Parathyroid adenoma (tissue), 2 donors: ENCODE data around the gene ARL6IP5.

Experiments used
- H2AFZ ChIP-seq: fragments of 300-600 bp; sonication (generic); one replicate; pipeline ENCODE4 v1.7.0; 2017; ENCODE audit warnings: antibody characterized with exemption, mild to moderate bottlenecking
- H3K27ac ChIP-seq: fragments of 300-600 bp; sonication (generic); one replicate; pipeline ENCODE4 v1.7.0; 2017
- H3K27me3 ChIP-seq: fragments of 300-600 bp; sonication (generic); one replicate; pipeline ENCODE4 v1.7.0; 2017; ENCODE audit warnings: low read length; ENCODE audit not compliant: control insufficient read depth, insufficient read depth
- H3K36me3 ChIP-seq: fragments of 300-600 bp; sonication (generic); one replicate; pipeline ENCODE4 v1.7.0; 2017; ENCODE audit warnings: low read length; ENCODE audit not compliant: control insufficient read depth, insufficient read depth
- H3K4me1 ChIP-seq: fragments of 300-600 bp; sonication (generic); one replicate; pipeline ENCODE4 v1.7.0; 2017; ENCODE audit warnings: control low read depth
- H3K4me2 ChIP-seq: fragments of 300-600 bp; sonication (generic); one replicate; pipeline ENCODE4 v1.7.0; 2017; ENCODE audit warnings: low read length
- H3K4me3 ChIP-seq: fragments of 300-600 bp; sonication (generic); one replicate; pipeline ENCODE4 v1.7.0; 2017; ENCODE audit warnings: low read depth, low read length
- H3K79me2 ChIP-seq: fragments of 300-600 bp; sonication (generic); one replicate; pipeline ENCODE4 v1.7.0; 2017; ENCODE audit warnings: control low read depth
- H3K9ac ChIP-seq: fragments of 300-600 bp; sonication (generic); one replicate; pipeline ENCODE4 v1.7.0; 2017; ENCODE audit warnings: mild to moderate bottlenecking
- H3K9me3 ChIP-seq: fragments of 300-600 bp; sonication (generic); one replicate; pipeline ENCODE4 v1.7.0; 2017; ENCODE audit warnings: low read length; ENCODE audit not compliant: control insufficient read depth
- CTCF ChIP-seq: fragments of 300-600 bp; sonication (generic); IDR thresholded peaks from one replicate; pipeline ENCODE4 v1.7.0; 2017; ENCODE audit warnings: antibody characterized with exemption, mild to moderate bottlenecking
- donor health status: primary hyperparathyroidism.

ARL6IP5 gene

GRCh38 chr3:69052472-69052898 is 32.3 kb upstream of the ARL6IP5 start:
- Histone ChIP-seq H3K9me3 (no peaks in the 10 kb centered on the region), H2AFZ (peak overlapping the region; percentile 78), H3K36me3 (no peaks in the 10 kb centered on the region), H3K4me3 (peak overlapping the region; percentile 77), H3K4me2 (peak overlapping the region; percentile 74), H3K4me1 (no peaks in the 10 kb centered on the region), H3K9ac (no peak overlapping the region), H3K79me2 (peaks cover 19% of the 10 kb centered on the region), H3K27ac (peak overlapping the region; percentile 86), H3K27me3 (no peaks in the 10 kb centered on the region)
- TF ChIP-seq CTCF = no peak

- TF ChIP-seq CTCF = no peak
- no peaks in the 10 kb centered on the region for H3K79me2 ChIP-seq
These were observed 26.4 kb upstream of the ARL6IP5 start for GRCh38 chr3:69058180-69058946.

GRCh38 chr3:69058947-69059224 is 25.9 kb upstream of the ARL6IP5 start:
- Histone ChIP-seq H3K27ac (no peak overlapping the region), H3K4me1 (no peaks in the 10 kb centered on the region), H3K27me3 (no peaks in the 10 kb centered on the region), H3K79me2 (no peaks in the 10 kb centered on the region), H3K4me3 (no peak overlapping the region), H2AFZ (no peak overlapping the region), H3K4me2 (no peak overlapping the region), H3K36me3 (no peaks in the 10 kb centered on the region), H3K9ac (no peak overlapping the region), H3K9me3 (no peaks in the 10 kb centered on the region)
- no peak for TF ChIP-seq CTCF

More at GRCh38 chr3:69058180-69058946, 26.4 kb upstream of the ARL6IP5 start:
- H2AFZ ChIP-seq = no peak overlapping the region
- H3K4me3 ChIP-seq = no peak overlapping the region
- H3K4me1 ChIP-seq = no peaks in the 10 kb centered on the region
- no peak overlapping the region for H3K27ac ChIP-seq
- H3K9me3 ChIP-seq = no peaks in the 10 kb centered on the region
- H3K9ac ChIP-seq = no peak overlapping the region
- no peak overlapping the region for H3K4me2 ChIP-seq
- H3K36me3 ChIP-seq = no peaks in the 10 kb centered on the region
- H3K27me3 ChIP-seq = no peaks in the 10 kb centered on the region

GRCh38 chr3:69059688-69060087 is 25.0 kb upstream of the ARL6IP5 start:
- no peak overlapping the region for H3K4me3 ChIP-seq
- H3K27me3 ChIP-seq = no peaks in the 10 kb centered on the region
- H3K27ac ChIP-seq = no peak overlapping the region
- H3K9me3 ChIP-seq = no peaks in the 10 kb centered on the region
- H3K4me1 ChIP-seq = no peaks in the 10 kb centered on the region
- no peak for TF ChIP-seq CTCF
- no peak overlapping the region for H3K9ac ChIP-seq
- H3K36me3 ChIP-seq = no peaks in the 10 kb centered on the region
- H2AFZ ChIP-seq = no peak overlapping the region
- no peak overlapping the region for H3K4me2 ChIP-seq
- H3K79me2 ChIP-seq = no peaks in the 10 kb centered on the region

GRCh38 chr3:69063636-69064035 is 21.1 kb upstream of the ARL6IP5 start:
- H3K9me3 ChIP-seq = no peaks in the 10 kb centered on the region
- no peak overlapping the region for H3K9ac ChIP-seq
- H3K36me3 ChIP-seq = no peaks in the 10 kb centered on the region
- H2AFZ ChIP-seq = no peak overlapping the region
- no peak overlapping the region for H3K27ac ChIP-seq
- H3K4me1 ChIP-seq = no peaks in the 10 kb centered on the region
- no peak for TF ChIP-seq CTCF
- no peak overlapping the region for H3K4me2 ChIP-seq
- H3K79me2 ChIP-seq = no peaks in the 10 kb centered on the region
- no peak overlapping the region for H3K4me3 ChIP-seq
- no peaks in the 10 kb centered on the region for H3K27me3 ChIP-seq
